ENCODE measurements around the gene PRKAR1B.

DNA sequence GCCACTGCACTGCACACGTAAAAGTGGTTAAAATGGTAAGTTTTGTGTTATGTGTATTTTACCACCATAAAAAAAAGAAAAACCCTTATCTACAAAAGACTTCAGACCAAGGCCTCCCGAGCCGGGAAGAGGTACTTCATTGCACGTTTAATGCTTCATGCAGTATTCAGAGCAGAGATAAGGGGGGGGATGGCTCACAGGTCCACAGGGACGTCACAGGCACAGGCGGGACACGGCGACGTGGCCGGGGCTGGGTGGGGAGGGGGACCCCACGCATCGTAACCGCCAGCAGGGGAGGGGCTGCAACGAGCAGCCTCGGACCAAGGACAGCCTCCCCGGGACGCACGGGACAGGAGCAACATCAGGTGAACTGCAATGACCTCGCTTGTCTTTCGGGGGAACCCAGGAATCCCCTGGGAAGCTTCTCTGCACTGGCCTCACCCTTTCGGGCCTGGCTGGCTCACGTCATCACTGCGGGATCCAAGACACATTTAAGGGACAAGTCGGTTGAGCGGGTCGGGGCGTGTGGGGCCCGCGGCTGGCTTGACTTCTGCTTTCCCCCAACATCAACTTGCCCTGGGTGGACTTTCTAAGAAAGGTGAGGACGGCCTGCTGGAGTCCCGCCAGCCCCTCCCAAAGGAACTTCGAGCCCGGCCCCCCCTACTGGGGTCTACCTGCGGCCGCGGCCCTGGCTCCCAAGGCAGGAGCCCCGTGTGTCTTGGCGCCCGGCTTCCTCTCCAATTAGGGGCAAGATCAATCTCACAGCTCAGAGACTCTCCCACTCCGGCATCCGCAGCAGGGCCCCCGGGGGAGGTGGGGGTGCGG, 177.8 kb downstream of the PRKAR1B start:
- TF ChIP-seq, protein P1, sequence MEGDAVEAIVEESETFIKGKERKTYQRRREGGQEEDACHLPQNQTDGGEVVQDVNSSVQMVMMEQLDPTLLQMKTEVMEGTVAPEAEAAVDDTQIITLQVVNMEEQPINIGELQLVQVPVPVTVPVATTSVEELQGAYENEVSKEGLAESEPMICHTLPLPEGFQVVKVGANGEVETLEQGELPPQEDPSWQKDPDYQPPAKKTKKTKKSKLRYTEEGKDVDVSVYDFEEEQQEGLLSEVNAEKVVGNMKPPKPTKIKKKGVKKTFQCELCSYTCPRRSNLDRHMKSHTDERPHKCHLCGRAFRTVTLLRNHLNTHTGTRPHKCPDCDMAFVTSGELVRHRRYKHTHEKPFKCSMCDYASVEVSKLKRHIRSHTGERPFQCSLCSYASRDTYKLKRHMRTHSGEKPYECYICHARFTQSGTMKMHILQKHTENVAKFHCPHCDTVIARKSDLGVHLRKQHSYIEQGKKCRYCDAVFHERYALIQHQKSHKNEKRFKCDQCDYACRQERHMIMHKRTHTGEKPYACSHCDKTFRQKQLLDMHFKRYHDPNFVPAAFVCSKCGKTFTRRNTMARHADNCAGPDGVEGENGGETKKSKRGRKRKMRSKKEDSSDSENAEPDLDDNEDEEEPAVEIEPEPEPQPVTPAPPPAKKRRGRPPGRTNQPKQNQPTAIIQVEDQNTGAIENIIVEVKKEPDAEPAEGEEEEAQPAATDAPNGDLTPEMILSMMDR (conservative IDR thresholded peaks at IDR 0.05; ENCODE audit: low read depth, low read length): no peak
- no peak for TF ChIP-seq EZH2 (IDR thresholded peaks at IDR 0.05; ENCODE audit: borderline replicate concordance, low read depth, low read length, poor library complexity, severe bottlenecking)

Data from A673 (cell line).